GM19324 (cell line): ENCODE results near the gene PRKAR1A.
A peak's percentile ranks its signal among the peaks of the same experiment; 100 is the strongest.
"Not testable (repeated sequence)": the region's sequence is repeated elsewhere in the genome, so short reads cannot be mapped to it uniquely, and the experiment has no call there.

Experiments
- ATAC-seq: cut with Tn5 transposase; IDR thresholded peaks from one replicate; pipeline ENCODE4 v1.9.1; 2021; ENCODE audit warnings: mild to moderate bottlenecking, moderate library complexity; ENCODE audit not compliant: unreplicated experiment, low FRiP score

The PRKAR1A gene

DNA sequence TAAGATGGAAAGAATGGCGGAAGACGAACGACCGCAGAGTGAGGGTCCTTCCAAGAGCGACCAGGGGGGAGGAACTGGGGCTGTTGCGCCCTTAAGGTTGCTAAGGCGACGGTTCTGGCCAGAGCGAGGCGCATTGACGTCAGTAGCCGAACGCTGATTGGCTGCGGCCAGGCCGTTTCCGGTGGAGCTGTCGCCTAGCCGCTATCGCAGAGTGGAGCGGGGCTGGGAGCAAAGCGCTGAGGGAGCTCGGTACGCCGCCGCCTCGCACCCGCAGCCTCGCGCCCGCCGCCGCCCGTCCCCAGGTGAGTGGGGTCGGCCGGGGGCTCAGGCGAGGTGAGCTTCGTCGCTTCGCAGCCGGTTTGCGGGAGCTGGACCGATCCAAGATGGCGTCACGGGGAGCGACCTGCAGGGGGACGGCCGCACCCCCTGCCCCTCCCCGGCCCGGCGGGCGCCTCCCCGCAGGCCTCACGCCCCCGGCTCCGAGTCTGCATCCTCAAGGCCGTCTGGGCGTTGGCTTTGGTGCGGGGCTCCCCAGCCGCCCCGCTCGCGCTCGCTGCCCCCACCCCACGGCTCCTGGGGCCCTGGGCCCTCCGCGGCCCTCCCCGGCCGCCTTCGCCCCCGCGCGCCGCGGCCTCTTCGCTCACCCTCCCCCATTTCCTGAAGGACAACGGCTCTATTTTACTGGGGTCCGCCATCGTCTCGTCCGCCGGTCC lies at the start of gene PRKAR1A:
Gene PRKAR1A, plus strand, starts transcription at position 184 of the 713 bp plus-strand sequence. CDS start 2,970 bp downstream, outside the sequence.
- peak; percentile 94 for ATAC-seq

DNA sequence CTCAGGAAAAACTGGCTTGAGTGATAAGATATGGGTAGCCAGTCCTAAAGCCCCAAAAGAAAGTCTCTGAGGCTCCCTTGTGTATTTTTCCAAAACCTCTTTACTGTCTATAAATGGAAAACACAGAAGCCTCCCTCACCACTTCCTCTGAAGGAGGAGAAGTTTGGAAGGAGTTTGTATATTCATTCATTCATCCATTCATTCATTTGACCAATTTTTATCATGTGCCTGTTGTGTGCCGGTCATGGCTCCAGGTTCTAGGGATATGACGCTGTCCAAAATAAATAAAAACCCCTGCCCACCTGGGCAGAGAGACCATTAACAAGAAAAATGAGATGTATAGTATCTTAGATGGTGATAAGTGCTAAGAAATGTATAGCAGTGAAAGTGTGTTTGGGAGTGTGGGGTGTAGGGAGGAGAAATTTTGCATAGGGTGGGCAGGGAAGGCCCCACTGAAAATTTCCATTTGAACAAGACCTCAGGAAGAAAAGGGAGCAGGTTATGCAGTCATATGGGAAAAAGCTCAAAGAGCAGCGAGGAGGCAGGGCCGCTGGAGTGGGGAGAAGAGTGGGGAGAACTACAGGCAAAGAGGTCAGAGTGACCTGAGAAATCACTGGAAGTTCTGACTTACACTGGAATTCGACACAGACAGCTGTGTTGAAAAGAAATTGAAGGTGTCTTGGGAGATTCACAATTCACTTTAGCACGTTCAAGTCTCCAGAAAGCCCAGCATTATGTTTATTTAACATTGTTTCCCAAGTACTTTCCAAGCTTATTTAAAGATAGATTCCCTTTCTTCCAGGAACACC lies 48.8 kb upstream of the PRKAR1A start:
- ATAC-seq, result no peak

GRCh38 chr17:68468334-68468733 lies 43.9 kb upstream of the PRKAR1A start:
- no peak for ATAC-seq

DNA sequence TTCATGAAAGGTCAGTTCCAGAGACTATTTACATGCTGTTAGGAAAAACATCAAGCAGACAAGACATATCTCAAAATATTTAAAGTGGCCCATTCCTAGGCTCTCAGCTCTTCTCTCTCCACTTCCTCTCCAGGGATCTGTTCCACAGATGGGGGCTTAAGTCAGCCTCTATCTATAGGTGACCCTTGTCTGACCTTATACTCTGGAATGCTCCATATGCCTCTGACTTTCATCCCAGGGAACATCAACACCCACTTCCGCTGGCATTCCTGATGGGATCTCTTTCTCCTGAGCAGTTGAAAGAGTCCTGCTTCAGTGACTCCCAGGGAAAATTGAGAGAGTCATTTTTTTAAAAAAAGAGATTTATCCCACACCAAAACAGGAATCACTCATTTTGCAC lies 43.4 kb upstream of the PRKAR1A start:
- no peak for ATAC-seq

DNA sequence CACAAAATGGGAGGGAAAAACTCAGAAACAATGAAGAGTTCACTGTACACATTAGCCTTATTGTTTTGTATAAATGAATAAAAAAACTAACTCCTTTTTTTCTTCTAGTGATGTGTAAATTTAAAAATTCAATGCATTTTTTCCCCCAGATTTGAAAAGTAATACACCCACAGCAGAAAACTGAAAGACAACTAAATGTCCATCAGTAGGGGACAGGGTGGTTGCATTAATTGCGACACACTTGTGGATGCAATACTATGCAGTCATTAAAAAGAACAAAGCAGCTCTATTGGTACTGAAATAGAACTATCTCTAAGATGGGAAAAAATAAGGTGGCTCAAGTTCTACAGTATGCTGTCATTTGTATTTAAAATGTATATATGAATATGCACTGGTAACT lies 41.3 kb upstream of the PRKAR1A start:
- no peak for ATAC-seq

DNA sequence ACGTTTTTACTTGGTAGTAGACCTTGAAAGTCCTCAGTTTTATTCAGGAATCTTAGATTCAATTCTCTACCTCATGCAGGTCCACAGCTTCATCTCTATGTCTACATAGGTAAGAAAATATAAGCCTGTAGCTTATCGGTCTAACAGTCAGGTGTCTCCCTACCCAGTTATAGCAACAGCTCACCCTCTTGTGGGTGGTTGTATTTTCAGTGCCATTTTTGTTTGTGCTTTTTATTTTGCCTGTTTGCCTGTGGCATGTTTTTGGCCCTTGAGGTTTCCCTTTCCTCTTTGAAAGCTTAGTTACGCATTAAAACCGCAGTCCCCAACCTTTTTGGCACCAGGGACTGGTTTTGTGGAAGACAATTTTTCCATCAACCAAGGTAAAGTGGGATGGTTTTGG lies 31.3 kb upstream of the PRKAR1A start:
- ATAC-seq, result no peak

DNA sequence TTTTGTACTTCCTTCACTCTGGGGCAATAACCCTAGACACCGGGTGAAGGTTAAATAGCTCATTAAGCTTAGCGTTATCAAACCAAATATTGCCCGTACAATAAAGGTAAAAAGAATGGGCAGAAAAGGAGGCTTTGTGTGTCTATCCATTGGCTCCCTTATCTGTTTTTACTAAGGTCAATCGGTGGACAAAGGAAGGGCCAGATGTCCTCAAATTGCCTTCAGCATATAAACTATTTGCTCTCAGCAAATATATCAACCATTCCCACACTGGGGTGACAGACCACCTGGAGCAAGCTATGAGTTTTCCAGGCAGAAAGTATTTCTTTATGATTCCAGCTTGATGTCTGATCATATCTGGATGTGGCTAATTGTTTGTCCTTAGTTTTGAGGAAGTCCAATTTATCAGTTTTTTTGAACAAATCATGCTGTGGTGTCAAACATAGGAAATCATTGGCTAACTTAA lies 29.6 kb upstream of the PRKAR1A start:
- ATAC-seq, result no peak

DNA sequence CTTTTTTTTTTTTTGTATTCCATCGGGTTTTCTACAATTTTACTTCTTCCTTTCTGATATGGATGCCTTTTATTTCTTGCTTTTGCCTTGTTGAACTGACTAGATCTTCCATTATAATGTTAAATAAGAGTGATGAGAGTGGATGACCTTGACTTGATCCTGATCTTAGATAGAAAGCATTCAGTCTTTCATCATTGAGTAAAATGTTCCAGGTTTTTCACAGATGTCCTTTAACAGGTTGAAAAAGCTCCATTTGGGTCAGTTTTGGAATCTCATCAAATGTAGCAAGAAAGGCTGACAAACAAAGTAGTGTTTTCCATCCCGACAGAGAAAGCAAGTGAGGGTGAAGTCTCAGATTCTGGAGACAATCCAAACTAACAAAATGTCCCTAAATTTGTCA lies 27.8 kb upstream of the PRKAR1A start:
- no peak for ATAC-seq

DNA sequence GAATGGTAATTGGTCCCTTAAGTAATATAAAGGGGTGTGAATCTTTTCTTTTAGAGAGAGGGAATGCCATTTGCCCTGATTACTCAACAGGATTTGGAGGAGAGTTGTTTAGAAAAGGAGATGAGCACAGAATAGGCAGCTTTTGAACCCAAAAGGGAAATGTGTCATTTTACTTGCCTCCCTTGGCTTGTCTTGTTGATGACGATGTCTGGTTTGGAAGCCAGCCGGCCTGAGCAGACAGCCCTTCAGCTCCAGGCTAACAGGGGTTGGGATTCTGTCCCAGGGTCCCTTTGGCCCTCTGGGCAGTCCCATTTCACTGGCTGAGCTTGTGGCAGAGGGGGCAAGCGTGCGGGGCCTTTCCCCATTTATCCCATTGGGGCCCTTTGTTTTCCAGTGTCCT lies 22.3 kb upstream of the PRKAR1A start:
- no peak for ATAC-seq

DNA sequence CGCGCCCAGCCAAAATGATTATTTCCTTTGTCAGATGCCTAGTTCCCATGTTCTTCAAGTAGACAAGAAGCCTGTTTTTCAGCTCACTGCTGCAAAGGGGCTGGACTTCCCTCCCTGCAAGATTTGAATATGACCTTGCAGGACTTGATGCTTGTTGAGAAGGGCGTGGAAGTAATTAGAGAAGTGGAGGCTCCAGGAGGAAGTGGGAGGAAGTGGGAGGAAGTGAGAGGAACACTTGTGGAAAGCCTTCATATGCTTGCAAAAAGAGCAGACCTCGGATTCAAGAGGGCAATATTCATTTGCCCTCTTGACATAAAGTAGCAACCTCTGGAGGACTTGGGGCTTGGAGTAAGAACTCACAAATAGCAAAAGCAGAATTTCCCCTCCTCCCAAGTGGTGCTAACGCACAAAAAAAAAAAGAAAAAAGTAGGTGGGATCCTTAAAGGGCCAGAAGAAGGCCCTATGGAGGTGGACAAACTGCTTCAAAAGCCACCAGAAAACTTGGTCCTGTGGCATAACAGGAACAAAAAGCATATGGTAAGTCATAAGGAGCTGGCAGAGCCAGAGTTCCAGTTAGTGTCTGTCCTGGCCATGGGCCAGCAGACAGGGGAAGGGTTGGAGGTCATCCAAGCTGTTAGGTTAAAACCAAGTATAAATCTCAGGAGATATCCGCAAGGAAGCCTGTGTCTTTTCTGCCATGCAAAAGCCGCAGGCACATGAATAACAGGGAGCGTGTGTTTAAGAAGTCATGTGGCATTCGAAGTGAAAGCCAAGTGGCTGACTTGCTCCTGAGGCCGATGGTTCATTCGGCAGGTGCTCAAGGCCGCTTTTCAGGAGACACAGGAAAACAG lies 20.6 kb upstream of the PRKAR1A start:
- ATAC-seq, result no peak

- ATAC-seq, result not testable (repeated sequence)
Observed at GRCh38 chr17:68492394-68493054, 19.7 kb upstream of the PRKAR1A start.

GRCh38 chr17:68495081-68495480 lies 17.1 kb upstream of the PRKAR1A start:
- no peak for ATAC-seq

- ATAC-seq, result peak; percentile 84
Observed at GRCh38 chr17:68497885-68498319, 14.3 kb upstream of the PRKAR1A start.

GRCh38 chr17:68498479-68499326 lies 13.5 kb upstream of the PRKAR1A start:
- peak; percentile 24 for ATAC-seq

- ATAC-seq, result no peak
Observed at GRCh38 chr17:68499587-68499986, 12.6 kb upstream of the PRKAR1A start.

DNA sequence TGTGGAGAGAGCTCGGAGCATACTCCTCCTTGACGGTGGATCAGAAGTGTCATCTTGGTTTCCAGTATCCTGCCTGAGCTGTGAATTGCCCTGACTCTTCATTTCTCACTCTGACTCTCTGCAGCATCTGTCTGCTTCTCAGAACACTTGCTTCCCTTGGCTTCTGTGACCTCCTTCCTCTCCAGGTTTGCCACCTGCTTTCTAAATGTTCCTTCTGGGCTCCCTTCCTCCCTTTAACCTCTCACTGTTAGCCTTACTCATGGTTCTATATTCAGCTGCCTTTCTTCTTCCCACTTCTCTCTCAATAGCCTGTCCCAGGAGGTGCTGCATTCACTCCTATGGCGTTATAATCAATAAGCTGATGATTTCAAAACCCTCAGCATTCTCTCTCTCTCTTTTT lies 11.2 kb upstream of the PRKAR1A start:
- no peak for ATAC-seq

DNA sequence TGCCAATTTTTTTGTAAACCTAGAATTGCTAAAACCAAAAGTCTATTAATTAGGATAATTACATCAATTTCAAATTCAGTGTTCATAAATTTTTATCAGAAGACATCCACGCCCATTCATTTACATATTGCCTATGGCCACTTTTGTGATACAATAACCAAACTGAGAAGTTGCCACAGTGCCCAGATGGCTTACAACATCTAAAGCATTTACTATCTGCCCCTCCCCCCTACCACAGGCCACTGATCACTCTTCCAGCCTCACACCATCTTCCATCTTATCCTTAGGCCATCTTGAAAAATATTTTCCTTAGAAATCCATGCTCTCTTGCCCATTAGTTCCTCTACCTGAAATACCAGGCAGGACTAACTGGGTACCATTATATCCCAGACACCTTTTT lies 6.3 kb upstream of the PRKAR1A start:
- ATAC-seq, result no peak

DNA sequence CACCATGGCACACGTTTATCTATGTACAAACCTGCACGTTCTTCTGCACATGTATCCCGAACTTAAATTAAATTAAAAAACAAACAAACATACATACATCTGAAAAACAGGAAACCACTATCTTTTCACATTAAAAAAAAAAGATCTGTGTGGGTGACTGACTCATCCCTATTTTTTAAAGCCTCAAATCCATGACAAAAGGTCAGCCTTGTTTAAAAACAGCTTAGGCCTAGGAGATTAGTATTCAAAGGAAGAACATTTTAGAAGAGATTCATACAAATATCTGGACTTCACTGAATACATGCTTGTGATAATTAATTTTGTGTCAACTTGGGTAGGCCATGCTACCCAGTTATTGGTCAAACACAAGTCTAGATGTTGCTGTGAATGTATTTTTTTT lies 4.7 kb upstream of the PRKAR1A start:
- no peak for ATAC-seq
